B cell (primary cell): ENCODE measurements around the gene TCIRG1. TPM values are rescaled to one million over a fixed set of nuclear protein-coding genes. Genes with fewer than 3 reads are reported as not detected.

Source experiments
- ATAC-seq: fragments of 200-7000 bp; cut with Tn5 transposase; one replicate; pipeline ENCODE4 v1.10.0; 2021; ENCODE audit warnings: low read depth, mild to moderate bottlenecking, moderate number of reproducible peaks, moderate library complexity
- CTCF ChIA-PET: fragments of 350-600 bp; sonication (Branson Sonifier 250); formaldehyde crosslinking; loops from one replicate; lab custom pipeline; 2021; ENCODE audit warnings: antibody characterized with exemption, inconsistent platforms; lab: Charles Lee
- POLR2A ChIA-PET: fragments of 350-600 bp; sonication (Branson Sonifier 250); formaldehyde crosslinking; loops from one replicate; lab custom pipeline; 2021; ENCODE audit warnings: antibody characterized with exemption; lab: Charles Lee
- DNase-seq: peaks from one replicate; pipeline ENCODE4 v3.0.0; 2013
- H2AFZ ChIP-seq: 2 replicates; pipeline ENCODE4 v1.6.1; 2012; ENCODE audit warnings: mild to moderate bottlenecking, low read depth, low read length; ENCODE audit not compliant: insufficient read depth, poor library complexity, severe bottlenecking
- H3K27ac ChIP-seq, 2 donors: 1 replicate in 1 of 2; 2 replicates in 1 of 2; pipeline ENCODE4 v1.5.1; 2012 to 2013; ENCODE audit warnings: low read length in 2 of 2, mild to moderate bottlenecking in 2 of 2, moderate library complexity in 1 of 2
- H3K27me3 ChIP-seq, 4 experiments: fragments of 200-600 bp in 1 of 4; sonication (generic) in 1 of 4; replicated peaks in 1 of 4; 1 replicate in 2 of 4; 2 replicates in 2 of 4; pipeline versions ENCODE4 v1.6.1 to v1.7.0; 2013 to 2016; ENCODE audit warnings: low read length in 3 of 4, mild to moderate bottlenecking in 2 of 4, mixed read lengths in 1 of 4, moderate library complexity in 1 of 4; ENCODE audit not compliant: insufficient read depth in 4 of 4, control insufficient read depth in 3 of 4; ENCODE audit errors: control extremely low read depth in 1 of 4
- H3K36me3 ChIP-seq, 2 experiments: replicated peaks in 1 of 2; 1 replicate in 1 of 2; 2 replicates in 1 of 2; pipeline versions ENCODE4 v1.6.1 to v1.7.1; 2013; ENCODE audit warnings: low read length in 1 of 2; ENCODE audit not compliant: insufficient read depth in 2 of 2, control insufficient read depth in 1 of 2; ENCODE audit errors: control extremely low read depth in 1 of 2, extremely low read depth in 1 of 2
- H3K4me1 ChIP-seq, 2 donors: fragments of 200-600 bp in 1 of 2; sonication (generic) in 1 of 2; 1 replicate in 1 of 2; 2 replicates in 1 of 2; pipeline versions ENCODE4 v1.5.1 to v1.6.1; 2013 to 2017; ENCODE audit warnings: low read length in 2 of 2; ENCODE audit not compliant: control insufficient read depth in 2 of 2, insufficient read depth in 2 of 2
- H3K4me2 ChIP-seq: replicated peaks from 2 replicates; pipeline ENCODE3; 2012; ENCODE audit warnings: mild to moderate bottlenecking, low read depth, low read length; ENCODE audit not compliant: poor library complexity, severe bottlenecking
- H3K4me3 ChIP-seq, 5 experiments: fragments of 200-600 bp in 1 of 5; sonication (generic) in 1 of 5; 1 replicate in 3 of 5; 2 replicates in 2 of 5; pipeline versions ENCODE4 v1.5.1 to v1.7.0; 2011 to 2016; ENCODE audit warnings: low read length in 4 of 5, mild to moderate bottlenecking in 4 of 5, low read depth in 2 of 5, control low read depth in 1 of 5, moderate library complexity in 1 of 5; ENCODE audit not compliant: insufficient read depth in 1 of 5; ENCODE audit errors: control extremely low read depth in 1 of 5, extremely low read depth in 1 of 5
- H3K79me2 ChIP-seq: fragments of 200-600 bp; sonication (generic); one replicate; pipeline ENCODE4 v1.6.0; 2016; ENCODE audit warnings: low read length; ENCODE audit not compliant: control insufficient read depth, insufficient read depth
- H3K9ac ChIP-seq: fragments of 200-600 bp; sonication (generic); 2 replicates; pipeline ENCODE4 v1.6.1; 2017; ENCODE audit warnings: mild to moderate bottlenecking, low read length, moderate library complexity
- H3K9me3 ChIP-seq, 3 donors: one replicate each; pipeline versions ENCODE4 v1.6.1 to v1.7.1; 2013; ENCODE audit warnings: low read length in 2 of 3; ENCODE audit not compliant: control insufficient read depth in 2 of 3, insufficient read depth in 1 of 3; ENCODE audit errors: control extremely low read depth in 1 of 3
- H4K20me1 ChIP-seq: 2 replicates; pipeline ENCODE4 v1.6.0; 2012; ENCODE audit warnings: mild to moderate bottlenecking, low read length; ENCODE audit not compliant: insufficient read depth, control insufficient read depth, poor library complexity, severe bottlenecking
- H3K27ac Mint-ChIP-seq: one replicate; pipeline ENCODE4 v1.8.0; 2021; ENCODE audit warnings: mixed read lengths
- H3K27me3 Mint-ChIP-seq: one replicate; pipeline ENCODE4 v1.8.0; 2021; ENCODE audit warnings: mixed read lengths
- H3K4me1 Mint-ChIP-seq: one replicate; pipeline ENCODE4 v1.8.0; 2021; ENCODE audit warnings: mixed read lengths
- H3K4me3 Mint-ChIP-seq: one replicate; pipeline ENCODE4 v1.8.0; 2021; ENCODE audit warnings: mixed read lengths
- H3K9me3 Mint-ChIP-seq: one replicate; pipeline ENCODE4 v1.8.0; 2022; ENCODE audit warnings: mixed read lengths; ENCODE audit not compliant: insufficient read depth
- EZH2 ChIP-seq: IDR thresholded peaks from 2 replicates; pipeline ENCODE4 v1.6.1; 2012; ENCODE audit warnings: borderline replicate concordance, low read depth, mild to moderate bottlenecking, moderate library complexity, low read length; ENCODE audit not compliant: insufficient read depth, poor library complexity, severe bottlenecking
- WGBS: methylation state at CpG from one replicate; pipeline ENCODE4 v1.1.5; 2013; ENCODE audit warnings: missing lambda C conversion rate; ENCODE audit not compliant: insufficient coverage; 5-methylcytosine and 5-hydroxymethylcytosine counted together
- intact Hi-C: fragments of 100-400 bp; cut with micrococcal nuclease; formaldehyde crosslinking; loops from one replicate; pipeline ENCODE4 v1.10.0; 2022
- polyA plus RNA-seq: library from polyadenylated mRNA; depleted of rRNA; stranded (reverse); fragments of >200 nt; gene quantifications from 2 replicates; pipeline ENCODE4 v1.2.3, GENCODE V29; 2012
- total RNA-seq, 2 donors: library from RNA; stranded (reverse); fragments of 120-200 nt in 1 of 2; gene quantifications; 1 replicate in 1 of 2; 2 replicates in 1 of 2; pipeline versions ENCODE4 v1.2.3 to v1.2.4, GENCODE V29; 2013 to 2022
- TF ChIP-seq, protein P1 (sequence below): fragments of 200-600 bp; IDR thresholded peaks from one replicate; pipeline ENCODE4 v1.8.0; 2022; ENCODE audit warnings: antibody characterized with exemption, mild to moderate bottlenecking

TCIRG1 gene
- total and polyA plus RNA-seq, 2 donors (not counting 1 experiment from before 2014, with no cell fraction given), result 305 to 725 TPM

DNA sequence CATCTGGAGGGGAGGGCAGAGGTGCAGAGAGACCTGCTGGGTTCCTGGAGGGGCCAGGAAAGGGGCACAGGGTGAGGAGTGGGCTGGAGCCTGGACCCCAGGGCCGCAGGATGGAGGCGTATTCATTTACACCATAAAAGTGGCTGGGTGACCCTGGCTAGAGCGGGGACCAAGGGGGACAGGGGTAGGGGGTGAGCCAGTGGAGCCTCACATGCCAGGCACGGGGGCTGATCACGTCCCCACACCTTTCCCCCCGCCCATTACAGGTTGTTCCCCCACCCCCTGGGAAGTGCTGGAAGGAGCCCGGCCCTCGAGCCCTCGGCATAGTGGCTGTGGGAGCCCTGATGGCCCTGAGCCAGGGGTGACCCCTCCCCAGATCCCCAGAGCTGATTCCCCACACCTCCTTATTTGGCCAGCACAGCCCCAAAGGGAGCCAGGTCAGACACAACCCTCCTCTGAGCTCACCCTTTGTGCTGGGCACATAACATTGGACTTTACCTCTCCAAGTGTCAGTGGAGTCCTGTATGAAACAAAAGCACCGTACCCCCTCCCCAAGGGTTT lies 781 bp downstream of the TCIRG1 start:
- CTCF ChIA-PET, result interaction anchor here (0.9 to 1.4 kb wide), 2 partner anchors 10 to 12 kb away, joined by 3 to 4 read pairs; partner anchors contain the start of gene NDUFS8
- Mint-ChIP-seq H3K27me3 (no peaks in the 10 kb centered on the region), H3K4me3 (peak overlapping the region; percentile 89), H3K9me3 (no peaks in the 10 kb centered on the region), H3K27ac (peak overlapping the region; percentile 96), H3K4me1 (peaks cover 30% of the 10 kb centered on the region)
- POLR2A ChIA-PET, result interaction anchor here (0.8 to 2.6 kb wide), 5 partner anchors 9 to 421 kb away, joined by 3 to 15 read pairs (median 3); partner anchors contain the start of genes ALDH3B1, NDUFS8 and PPP6R3
- peaks cover 0 to 24% of the 10 kb centered on the region in 2 experiments for H3K36me3 ChIP-seq
- no peaks in the 10 kb centered on the region for H3K27me3 ChIP-seq
- DNase-seq, result peak; percentile 42
- H3K27ac ChIP-seq, result peak overlapping the region; percentile 83 to 85
- H2AFZ ChIP-seq, result peak overlapping the region; percentile 81
- H3K79me2 ChIP-seq, result peaks cover 33% of the 10 kb centered on the region
- H3K4me3 ChIP-seq, result peak overlapping the region; percentile 61 to 86 (median 71)
- H3K9me3 ChIP-seq, result no peaks in the 10 kb centered on the region
- WGBS, result 10% methylated on average over 6 of the region's 10 CpGs
- intact Hi-C loops, result loop anchor here (1.0 to 10.0 kb wide), 5 partner anchors 9 to 425 kb away; partner anchors contain the start of genes CHKA, KMT5B, NDUFS8 and PPP6R3
- TF ChIP-seq, protein P1, sequence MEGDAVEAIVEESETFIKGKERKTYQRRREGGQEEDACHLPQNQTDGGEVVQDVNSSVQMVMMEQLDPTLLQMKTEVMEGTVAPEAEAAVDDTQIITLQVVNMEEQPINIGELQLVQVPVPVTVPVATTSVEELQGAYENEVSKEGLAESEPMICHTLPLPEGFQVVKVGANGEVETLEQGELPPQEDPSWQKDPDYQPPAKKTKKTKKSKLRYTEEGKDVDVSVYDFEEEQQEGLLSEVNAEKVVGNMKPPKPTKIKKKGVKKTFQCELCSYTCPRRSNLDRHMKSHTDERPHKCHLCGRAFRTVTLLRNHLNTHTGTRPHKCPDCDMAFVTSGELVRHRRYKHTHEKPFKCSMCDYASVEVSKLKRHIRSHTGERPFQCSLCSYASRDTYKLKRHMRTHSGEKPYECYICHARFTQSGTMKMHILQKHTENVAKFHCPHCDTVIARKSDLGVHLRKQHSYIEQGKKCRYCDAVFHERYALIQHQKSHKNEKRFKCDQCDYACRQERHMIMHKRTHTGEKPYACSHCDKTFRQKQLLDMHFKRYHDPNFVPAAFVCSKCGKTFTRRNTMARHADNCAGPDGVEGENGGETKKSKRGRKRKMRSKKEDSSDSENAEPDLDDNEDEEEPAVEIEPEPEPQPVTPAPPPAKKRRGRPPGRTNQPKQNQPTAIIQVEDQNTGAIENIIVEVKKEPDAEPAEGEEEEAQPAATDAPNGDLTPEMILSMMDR, result no peak
- no peak for TF ChIP-seq EZH2
- peaks cover 33% of the 10 kb centered on the region for H4K20me1 ChIP-seq
- no peak for ATAC-seq
- peaks cover 24 to 51% of the 10 kb centered on the region in 2 donors for H3K4me1 ChIP-seq
- peak overlapping the region; percentile 99 for H3K4me2 ChIP-seq
- H3K9ac ChIP-seq, result peak overlapping the region; percentile 77
